ENCODE results near the gene SLCO1C1. TPM values are rescaled to one million over a fixed set of nuclear protein-coding genes. Genes with fewer than 3 reads are reported as not detected.
A peak's percentile ranks its signal among the peaks of the same experiment; 100 is the strongest.
"Not testable (repeated sequence)": the region's sequence is repeated elsewhere in the genome, so short reads cannot be mapped to it uniquely, and the experiment has no call there.

Gene SLCO1C1
- polyA plus RNA-seq, 5 donors: 0.59 to 2.5 (median 2.2) TPM

- DNase-seq: not testable (repeated sequence)
Measured at GRCh38 chr12:20783796-20784357, 88.7 kb downstream of the SLCO1C1 start.

DNA sequence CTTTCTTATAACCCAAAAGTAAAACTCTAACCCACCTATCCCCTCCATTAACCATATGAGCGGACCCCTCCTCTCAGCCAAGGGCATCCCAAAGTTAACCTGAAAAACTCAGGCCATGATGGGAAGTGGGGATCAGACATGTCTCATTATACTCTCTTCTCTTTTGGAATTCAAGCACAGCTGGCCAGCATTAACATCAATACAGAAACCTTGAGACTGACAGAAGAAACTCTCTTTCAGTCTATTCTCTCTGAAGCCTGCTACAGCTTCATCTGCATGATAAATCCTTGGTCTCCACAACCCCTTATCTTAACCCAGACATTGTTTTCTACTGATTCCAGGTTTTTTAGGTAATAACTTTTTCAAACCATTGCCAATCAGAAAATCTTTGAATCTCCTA lies 97.8 kb downstream of the SLCO1C1 start:
- DNase-seq: no peak

DNA sequence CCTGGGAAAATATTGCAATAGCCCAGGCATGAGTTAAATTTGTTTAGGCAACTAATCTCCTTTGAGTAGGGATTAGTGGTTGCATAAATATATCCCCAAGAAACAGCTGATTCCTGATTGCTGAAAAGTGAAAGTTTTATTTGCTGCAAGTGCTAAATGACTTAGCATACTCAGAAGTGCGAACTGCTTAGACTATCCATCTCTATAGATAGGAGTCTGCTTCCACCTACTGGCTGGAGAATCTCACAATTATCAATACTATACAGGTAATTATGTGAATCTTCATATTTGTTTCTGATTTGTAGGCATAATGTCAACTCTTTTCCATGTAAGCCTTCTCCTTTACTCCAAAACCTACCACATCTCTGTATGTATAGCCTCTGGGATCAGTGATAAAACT lies 103.4 kb downstream of the SLCO1C1 start:
- DNase-seq: peak; percentile 2

DNA sequence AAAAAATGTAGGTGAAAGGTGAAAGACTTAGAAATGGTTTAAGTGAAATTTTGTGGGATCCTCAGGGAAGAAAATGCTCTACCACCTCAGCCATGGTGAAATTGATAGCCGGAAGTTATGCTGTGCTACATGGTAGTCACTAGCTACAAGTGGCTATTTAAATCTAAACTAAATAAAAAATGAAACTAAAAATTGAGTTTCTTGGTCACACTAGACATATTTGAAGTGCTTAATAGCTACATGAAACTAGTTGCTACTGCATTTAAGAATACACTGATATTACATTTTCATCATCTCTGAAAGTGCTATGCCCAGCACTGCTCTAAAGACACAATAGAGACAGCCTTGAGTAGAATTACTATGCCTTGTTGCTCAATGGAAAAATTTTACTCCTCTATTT lies 105.0 kb downstream of the SLCO1C1 start:
- no peak for DNase-seq

DNA sequence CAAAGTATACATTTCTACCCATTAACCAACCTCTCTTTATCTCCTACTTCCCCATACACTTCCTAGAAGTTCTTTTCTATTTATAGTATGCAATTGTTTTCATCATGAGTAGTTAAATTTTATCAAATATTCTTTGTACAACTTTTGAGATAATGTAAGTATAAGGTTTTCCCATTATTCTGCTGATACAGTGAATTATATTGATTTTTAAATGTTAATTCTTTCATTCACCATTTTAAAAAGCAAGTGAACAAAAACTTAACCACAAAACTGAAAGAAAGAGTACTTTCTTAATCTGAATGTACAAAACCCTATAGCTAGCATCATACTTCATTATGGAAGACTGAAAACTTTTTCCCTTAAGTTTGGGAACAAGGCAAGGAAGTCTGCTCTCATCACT lies 105.9 kb downstream of the SLCO1C1 start:
- DNase-seq: no peak

Other genes with a start within 250 kb of the SLCO1C1 start
- under 1 TPM in 1 of 5 donors, not detected in 4; 0.63 TPM for gene SLCO1B3, start 115.4 kb downstream of the SLCO1C1 start, polyA plus RNA-seq (ENCODE audit: insufficient read depth in 1 of 5, insufficient read length in 5 of 5, low replicate concordance in 1 of 5)